SK-N-SH (cell line): ENCODE data around the gene PSMG4. TPM values are rescaled to one million over a fixed set of nuclear protein-coding genes. Genes with fewer than 3 reads are reported as not detected.
A peak's percentile ranks its signal among the peaks of the same experiment; 100 is the strongest.

Experiments
- CTCF ChIA-PET: fragments of 300-600, 350-600 bp; formaldehyde crosslinking; extraction: SDS; loops from one replicate; lab custom pipeline; 2021; lab: Yijun Ruan, JAX
- POLR2A ChIA-PET: fragments of 350-600 bp; sonication (Branson Sonifier 250); formaldehyde crosslinking; extraction: SDS; loops from one replicate; lab custom pipeline; 2020; ENCODE audit warnings: antibody characterized with exemption, inconsistent platforms; lab: Yijun Ruan, JAX
- DNase-seq: peaks from one replicate; pipeline ENCODE4 v3.0.0; 2012
- H2AFZ ChIP-seq: fragments of 200-600 bp; sonication (generic); 2 replicates; pipeline ENCODE4 v1.8.1; 2016; ENCODE audit warnings: antibody characterized with exemption, mild to moderate bottlenecking, low read depth
- H3F3A ChIP-seq: fragments of 200-600 bp; sonication (generic); replicated peaks from 2 replicates; pipeline ENCODE3; 2016; ENCODE audit warnings: antibody characterized with exemption, mild to moderate bottlenecking; ENCODE audit not compliant: insufficient read depth
- H3K27ac ChIP-seq, 2 experiments: fragments of 200-500 bp in 1 of 2; fragments of 200-600 bp in 1 of 2; sonication (Bioruptor generic) in 1 of 2; sonication (generic), shearing (Covaris generic) in 1 of 2; 2 replicates each; pipeline versions ENCODE4 v1.5.1 to v1.6.1; 2014 to 2016; ENCODE audit warnings: low read depth in 2 of 2, inconsistent platforms in 1 of 2, low read length in 1 of 2, mild to moderate bottlenecking in 1 of 2, mixed read lengths in 1 of 2
- H3K27me3 ChIP-seq: fragments of 200-600 bp; sonication (generic), shearing (Covaris generic); 2 replicates; pipeline ENCODE4 v1.6.1; 2016; ENCODE audit warnings: mixed run types; ENCODE audit not compliant: insufficient read depth
- H3K36me3 ChIP-seq, 2 experiments: fragments of 200-500 bp in 1 of 2; fragments of 200-600 bp in 1 of 2; sonication (Bioruptor generic) in 1 of 2; sonication (generic) in 1 of 2; replicated peaks in 1 of 2; 2 replicates each; pipeline versions ENCODE3 to v1.5.1; 2014 to 2016; ENCODE audit warnings: low read length in 1 of 2, mild to moderate bottlenecking in 1 of 2; ENCODE audit not compliant: insufficient read depth in 2 of 2, control insufficient read depth in 1 of 2
- H3K4me1 ChIP-seq, 2 experiments: fragments of 200-500 bp in 1 of 2; fragments of 200-600 bp in 1 of 2; sonication (Bioruptor generic) in 1 of 2; sonication (generic), shearing (Covaris generic) in 1 of 2; 2 replicates each; pipeline versions ENCODE4 v1.5.1 to v1.6.1; 2014 to 2016; ENCODE audit warnings: low read depth in 1 of 2, low read length in 1 of 2, mixed run types in 1 of 2; ENCODE audit not compliant: insufficient read depth in 2 of 2, control insufficient read depth in 1 of 2
- H3K4me2 ChIP-seq: fragments of 200-600 bp; sonication (generic), shearing (Covaris generic); 2 replicates; pipeline ENCODE4 v1.6.1; 2017; ENCODE audit warnings: mixed run types
- H3K4me3 ChIP-seq, 2 experiments: fragments of 200-500 bp in 1 of 2; fragments of 200-600 bp in 1 of 2; sonication (Bioruptor generic) in 1 of 2; sonication (generic), shearing (Covaris generic) in 1 of 2; 2 replicates each; pipeline versions ENCODE4 v1.5.1 to v1.8.1; 2014 to 2016; ENCODE audit warnings: low read depth in 2 of 2, inconsistent platforms in 1 of 2, low read length in 1 of 2, mild to moderate bottlenecking in 1 of 2, mixed read lengths in 1 of 2, moderate library complexity in 1 of 2
- H3K79me2 ChIP-seq: fragments of 200-600 bp; sonication (generic); 2 replicates; pipeline ENCODE4 v1.8.1; 2017; ENCODE audit warnings: mild to moderate bottlenecking; ENCODE audit not compliant: insufficient read depth
- H3K9ac ChIP-seq: fragments of 200-600 bp; sonication (generic); 2 replicates; pipeline ENCODE4 v1.6.1; 2017; ENCODE audit warnings: mixed run types
- H3K9me2 ChIP-seq: fragments of 200-600 bp; sonication (generic); 2 replicates; pipeline ENCODE4 v1.6.1; 2017; ENCODE audit warnings: mixed run types
- H3K9me3 ChIP-seq: fragments of 200-600 bp; sonication (generic); 2 replicates; pipeline ENCODE4 v1.6.1; 2017; ENCODE audit warnings: mixed run types, mild to moderate bottlenecking, moderate library complexity
- H4K20me1 ChIP-seq: fragments of 200-600 bp; sonication (generic); 2 replicates; pipeline ENCODE4 v1.6.1; 2017; ENCODE audit warnings: mild to moderate bottlenecking, mixed run types; ENCODE audit not compliant: insufficient read depth
- ELF1 ChIP-seq: IDR thresholded peaks from 2 replicates; pipeline ENCODE4 v1.4.0; 2012
- EP300 ChIP-seq, 2 experiments: IDR thresholded peaks; 2 replicates each; pipeline versions ENCODE4 v1.4.0 to v1.6.1; 2012; ENCODE audit warnings: borderline replicate concordance in 1 of 2, low read depth in 1 of 2, low read length in 1 of 2
- EZH2phosphoT487 ChIP-seq: fragments of 200-600 bp; sonication (generic); IDR thresholded peaks from 2 replicates; pipeline ENCODE4 v1.6.1; 2017; ENCODE audit warnings: low read depth, mixed run types, mild to moderate bottlenecking, antibody characterized with exemption, moderate library complexity, borderline replicate concordance
- FOXJ3 ChIP-seq: sonication (generic); formaldehyde crosslinking; IDR thresholded peaks from 2 replicates; pipeline ENCODE4 v1.5.1; 2020; ENCODE audit warnings: mild to moderate bottlenecking, missing genetic modification reagents
- GABPA ChIP-seq: IDR thresholded peaks from 2 replicates; pipeline ENCODE4 v1.4.0; 2012; ENCODE audit warnings: low read depth, mild to moderate bottlenecking
- MEF2A ChIP-seq: IDR thresholded peaks from 2 replicates; pipeline ENCODE4 v1.4.0; 2012; ENCODE audit warnings: low read depth, borderline replicate concordance
- NFIC ChIP-seq: IDR thresholded peaks from 2 replicates; pipeline ENCODE4 v1.4.0; 2012; ENCODE audit warnings: borderline replicate concordance
- NRF1 ChIP-seq: IDR thresholded peaks from 2 replicates; pipeline ENCODE4 v1.6.1; 2012; ENCODE audit warnings: low read depth, mild to moderate bottlenecking, low read length
- RFX5 ChIP-seq: IDR thresholded peaks from 2 replicates; pipeline ENCODE4 v1.6.1; 2012; ENCODE audit warnings: mild to moderate bottlenecking, improper control_type of control experiment, low read length
- SMC3 ChIP-seq: IDR thresholded peaks from 2 replicates; pipeline ENCODE4 v1.6.1; 2012; ENCODE audit warnings: low read depth, low read length, improper control_type of control experiment
- TAF1 ChIP-seq: IDR thresholded peaks from 2 replicates; pipeline ENCODE4 v1.6.1; 2012; ENCODE audit warnings: low read depth, mild to moderate bottlenecking, low read length, moderate library complexity, borderline replicate concordance
- TCF12 ChIP-seq: IDR thresholded peaks from 2 replicates; pipeline ENCODE4 v1.4.0; 2012
- TEAD4 ChIP-seq: IDR thresholded peaks from 2 replicates; pipeline ENCODE4 v1.4.0; 2012; ENCODE audit warnings: mild to moderate bottlenecking, borderline replicate concordance; ENCODE audit not compliant: insufficient read depth
- WGBS: methylation state at CpG from one replicate; pipeline ENCODE4 v1.1.6; 2017; ENCODE audit warnings: low lambda C conversion rate; 5-methylcytosine and 5-hydroxymethylcytosine counted together
- polyA plus RNA-seq, 3 experiments: library from polyadenylated mRNA; depleted of rRNA; stranded (reverse); fragments of >200 nt; gene quantifications; 2 replicates each; pipeline ENCODE4 v1.2.3, GENCODE V29; 2012
- TF ChIP-seq, protein P1 (sequence below): fragments of 150-350 bp; IDR thresholded peaks from 2 replicates; pipeline ENCODE4 v1.6.1; 2017; ENCODE audit warnings: antibody characterized with exemption, low read length, low read depth, borderline replicate concordance
- TF ChIP-seq, protein P2 (sequence below): fragments of 150-350 bp; IDR thresholded peaks from 2 replicates; pipeline ENCODE4 v1.6.1; 2016; ENCODE audit warnings: mild to moderate bottlenecking, low read depth, low read length

The PSMG4 gene
- polyA plus RNA-seq, 1 of the 3 experiments (the other 2 are of a cell fraction) = 61.3 TPM

GRCh38 chr6:3228046-3228671 is 30.6 kb upstream of the PSMG4 start:
- H3K4me1 ChIP-seq = peaks cover 10 to 11% of the 10 kb centered on the region in 2 experiments; a peak in 3 of 4 replicates
- H3K79me2 ChIP-seq = peaks cover 16% of the 10 kb centered on the region; the same call in 1 of the 2 replicates
- 8% methylated on average over 9 of the region's 38 CpGs for WGBS
- no peaks in the 10 kb centered on the region for H3K9me3 ChIP-seq
- CTCF ChIA-PET = interaction anchor here (1.0 to 9.6 kb wide), 3 partner anchors 13 to 52 kb away, joined by 3 to 63 read pairs (median 3); no protein-coding TSS in a partner anchor
- H3F3A ChIP-seq = peaks cover 28% of the 10 kb centered on the region
- DNase-seq = peak; percentile 81
- H3K9ac ChIP-seq = peak overlapping the region; percentile 34; the same call in 1 of the 2 replicates
- TF ChIP-seq NFIC (no peak), MEF2A (no peak), RFX5 (no peak), SMC3 (0 out of 2 replicates have a peak, but pooled peaks have one; percentile 2), EP300 (IDR thresholded peaks at IDR 0.05; ENCODE audit: borderline replicate concordance in 1 of 2, low read depth in 1 of 2, low read length in 1 of 2) (no peak), FOXJ3 (CRISPR knock-in tag) (peak; percentile 60; the same call in 1 of the 2 replicates), NRF1 (no peak), TCF12 (0 out of 2 replicates have a peak, but pooled peaks have one; percentile 10), TEAD4 (no peak), GABPA (no peak), ELF1 (no peak), EZH2phosphoT487 (no peak), TAF1 (0 out of 2 replicates have a peak, but pooled peaks have one; percentile 14)
- TF ChIP-seq, protein P1, sequence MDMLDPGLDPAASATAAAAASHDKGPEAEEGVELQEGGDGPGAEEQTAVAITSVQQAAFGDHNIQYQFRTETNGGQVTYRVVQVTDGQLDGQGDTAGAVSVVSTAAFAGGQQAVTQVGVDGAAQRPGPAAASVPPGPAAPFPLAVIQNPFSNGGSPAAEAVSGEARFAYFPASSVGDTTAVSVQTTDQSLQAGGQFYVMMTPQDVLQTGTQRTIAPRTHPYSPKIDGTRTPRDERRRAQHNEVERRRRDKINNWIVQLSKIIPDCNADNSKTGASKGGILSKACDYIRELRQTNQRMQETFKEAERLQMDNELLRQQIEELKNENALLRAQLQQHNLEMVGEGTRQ = no peak
- TF ChIP-seq, protein P2, sequence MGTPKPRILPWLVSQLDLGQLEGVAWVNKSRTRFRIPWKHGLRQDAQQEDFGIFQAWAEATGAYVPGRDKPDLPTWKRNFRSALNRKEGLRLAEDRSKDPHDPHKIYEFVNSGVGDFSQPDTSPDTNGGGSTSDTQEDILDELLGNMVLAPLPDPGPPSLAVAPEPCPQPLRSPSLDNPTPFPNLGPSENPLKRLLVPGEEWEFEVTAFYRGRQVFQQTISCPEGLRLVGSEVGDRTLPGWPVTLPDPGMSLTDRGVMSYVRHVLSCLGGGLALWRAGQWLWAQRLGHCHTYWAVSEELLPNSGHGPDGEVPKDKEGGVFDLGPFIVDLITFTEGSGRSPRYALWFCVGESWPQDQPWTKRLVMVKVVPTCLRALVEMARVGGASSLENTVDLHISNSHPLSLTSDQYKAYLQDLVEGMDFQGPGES = no peak
- no peaks in the 10 kb centered on the region for H3K9me2 ChIP-seq
- peaks cover 13% of the 10 kb centered on the region for H4K20me1 ChIP-seq
- H3K27ac ChIP-seq = peak overlapping the region in 1 of 2 experiments; percentile 97; a peak in 2 of 4 replicates
- H3K27me3 ChIP-seq = peaks cover 15% of the 10 kb centered on the region; the same call in 1 of the 2 replicates
- H3K36me3 ChIP-seq = peaks cover 0 to 13% of the 10 kb centered on the region in 2 experiments
- H2AFZ ChIP-seq = no peak overlapping the region
- H3K4me2 ChIP-seq = peak overlapping the region; percentile 98
- H3K4me3 ChIP-seq = peak overlapping the region; percentile 75 to 86
- POLR2A ChIA-PET = interaction anchor here (2.2 to 5.1 kb wide), 3 partner anchors 19 to 70 kb away, joined by 9 to 88 read pairs (median 18); partner anchors contain the start of gene TUBB2A
